ENCODE data around the gene PPFIBP1. TPM values are rescaled to one million over a fixed set of nuclear protein-coding genes. Genes with fewer than 3 reads are reported as not detected.

The PPFIBP1 gene
- total RNA-seq, 1 donor, result 131 TPM

GRCh38 chr12:27500546-27500945, 23.5 kb upstream of the PPFIBP1 start:
- TF ChIP-seq, protein P1, sequence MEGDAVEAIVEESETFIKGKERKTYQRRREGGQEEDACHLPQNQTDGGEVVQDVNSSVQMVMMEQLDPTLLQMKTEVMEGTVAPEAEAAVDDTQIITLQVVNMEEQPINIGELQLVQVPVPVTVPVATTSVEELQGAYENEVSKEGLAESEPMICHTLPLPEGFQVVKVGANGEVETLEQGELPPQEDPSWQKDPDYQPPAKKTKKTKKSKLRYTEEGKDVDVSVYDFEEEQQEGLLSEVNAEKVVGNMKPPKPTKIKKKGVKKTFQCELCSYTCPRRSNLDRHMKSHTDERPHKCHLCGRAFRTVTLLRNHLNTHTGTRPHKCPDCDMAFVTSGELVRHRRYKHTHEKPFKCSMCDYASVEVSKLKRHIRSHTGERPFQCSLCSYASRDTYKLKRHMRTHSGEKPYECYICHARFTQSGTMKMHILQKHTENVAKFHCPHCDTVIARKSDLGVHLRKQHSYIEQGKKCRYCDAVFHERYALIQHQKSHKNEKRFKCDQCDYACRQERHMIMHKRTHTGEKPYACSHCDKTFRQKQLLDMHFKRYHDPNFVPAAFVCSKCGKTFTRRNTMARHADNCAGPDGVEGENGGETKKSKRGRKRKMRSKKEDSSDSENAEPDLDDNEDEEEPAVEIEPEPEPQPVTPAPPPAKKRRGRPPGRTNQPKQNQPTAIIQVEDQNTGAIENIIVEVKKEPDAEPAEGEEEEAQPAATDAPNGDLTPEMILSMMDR (IDR thresholded peaks at IDR 0.05; ENCODE audit: insufficient read depth, low read length), result no peak
- no peak for DNase-seq (ENCODE audit: low read depth)
- no peak overlapping the region for H3K4me3 ChIP-seq (ENCODE audit: low read depth, low read length)

DNA sequence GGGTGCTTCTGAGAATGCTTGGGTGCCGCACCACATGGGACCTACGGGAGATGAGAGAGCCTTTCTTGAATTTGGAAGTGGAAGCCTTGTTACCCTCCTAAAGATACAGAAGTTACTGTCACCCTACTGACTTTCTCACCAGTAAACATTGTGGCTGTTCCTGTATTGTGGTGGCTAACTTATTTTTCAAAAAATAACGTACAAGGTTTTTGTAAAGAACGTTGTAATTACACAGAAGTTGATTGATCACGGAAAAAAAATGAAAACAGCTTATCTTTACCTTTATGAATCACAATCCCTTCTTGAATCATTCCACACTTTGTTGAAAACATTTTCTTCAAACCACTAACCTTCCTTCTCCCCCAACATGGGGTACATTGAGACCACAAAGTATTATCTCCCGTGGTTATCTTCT, 22.0 kb upstream of the PPFIBP1 start:
- TF ChIP-seq, protein P1 (IDR thresholded peaks at IDR 0.05; ENCODE audit: insufficient read depth, low read length), result no peak
- DNase-seq (ENCODE audit: low read depth), result no peak
- no peak overlapping the region for H3K4me3 ChIP-seq (ENCODE audit: low read depth, low read length)

DNA sequence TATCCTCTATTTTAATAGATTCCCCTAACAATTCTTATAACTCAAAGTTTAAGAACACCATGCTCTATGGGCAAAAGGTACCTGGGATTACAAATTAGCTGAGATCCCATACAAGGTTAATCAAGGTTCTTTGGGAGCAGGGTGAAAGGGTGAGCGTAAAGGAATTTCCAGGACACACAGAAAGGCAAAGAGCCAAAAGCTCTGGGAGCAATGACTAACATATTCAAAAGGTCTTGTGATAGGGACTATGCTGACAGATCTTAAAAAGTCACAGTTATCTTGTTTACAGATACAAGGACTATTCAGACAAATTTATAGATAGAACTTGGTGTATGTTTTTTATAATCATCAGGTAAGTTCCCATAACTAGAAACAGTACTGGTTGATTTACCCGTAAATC, 19.5 kb upstream of the PPFIBP1 start:
- peak; percentile 36 for DNase-seq (ENCODE audit: low read depth)
- no peak overlapping the region for H3K4me3 ChIP-seq (ENCODE audit: low read depth, low read length)
- TF ChIP-seq, protein P1 (IDR thresholded peaks at IDR 0.05; ENCODE audit: insufficient read depth, low read length), result no peak

DNA sequence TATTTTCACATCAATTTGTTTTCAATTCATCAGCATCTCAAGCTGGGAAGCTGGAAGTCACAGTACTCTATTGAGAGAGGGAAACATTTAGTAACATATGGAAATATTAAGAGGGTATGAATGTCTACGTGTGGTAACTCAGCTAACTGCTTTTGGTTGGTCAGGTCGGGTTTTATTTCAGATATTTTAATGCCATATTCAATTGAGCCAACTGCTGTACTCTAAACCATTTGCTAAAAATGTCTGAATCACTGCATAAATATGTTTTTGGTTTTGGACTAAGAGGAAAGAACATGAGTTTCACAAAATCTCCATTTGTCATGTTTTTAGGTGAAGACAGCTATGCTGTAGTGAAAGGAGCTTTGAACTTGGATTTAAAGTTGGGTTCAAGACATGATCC, 18.9 kb upstream of the PPFIBP1 start:
- no peak overlapping the region for H3K4me3 ChIP-seq (ENCODE audit: low read depth, low read length)
- TF ChIP-seq, protein P1 (IDR thresholded peaks at IDR 0.05; ENCODE audit: insufficient read depth, low read length), result no peak
- DNase-seq (ENCODE audit: low read depth), result peak; percentile 83

DNA sequence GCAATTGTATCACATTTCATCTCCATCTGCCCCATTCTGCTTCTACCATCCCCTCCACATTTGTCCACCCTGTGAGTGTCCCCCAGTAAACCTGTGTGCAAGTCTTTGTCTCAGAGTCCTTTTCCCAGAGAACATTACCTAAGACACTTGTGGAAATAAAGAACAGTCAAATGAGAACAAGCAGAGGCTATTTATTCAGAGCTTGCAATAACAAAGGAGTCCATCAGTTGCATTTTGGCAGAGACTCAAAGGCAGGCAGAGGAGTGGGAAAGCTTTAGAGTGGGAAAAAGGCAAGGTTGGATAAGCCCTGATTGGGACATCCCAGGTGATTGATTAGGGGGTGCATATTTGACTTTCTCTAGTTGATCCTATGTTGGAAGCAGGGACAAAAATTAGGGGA, 18.2 kb upstream of the PPFIBP1 start:
- H3K4me3 ChIP-seq (ENCODE audit: low read depth, low read length), result no peak overlapping the region
- peak; percentile 45 for DNase-seq (ENCODE audit: low read depth)
- TF ChIP-seq, protein P1 (IDR thresholded peaks at IDR 0.05; ENCODE audit: insufficient read depth, low read length), result no peak

- DNase-seq (ENCODE audit: low read depth), result no peak
- TF ChIP-seq, protein P1 (IDR thresholded peaks at IDR 0.05; ENCODE audit: insufficient read depth, low read length), result no peak
Observed at GRCh38 chr12:27506645-27507189, 17.3 kb upstream of the PPFIBP1 start.

More at GRCh38 chr12:27506645-27507189, 17.3 kb upstream of the PPFIBP1 start:
- no peak overlapping the region for H3K4me3 ChIP-seq (ENCODE audit: low read depth, low read length)

Data from fibroblast of the aortic adventitia (primary cell).